SK-N-SH (cell line): ENCODE results near the gene PLCG2. TPM values are rescaled to one million over a fixed set of nuclear protein-coding genes. Genes with fewer than 3 reads are reported as not detected.

Source experiments
- CTCF ChIA-PET: fragments of 300-600, 350-600 bp; formaldehyde crosslinking; extraction: SDS; loops from one replicate; lab custom pipeline; 2021; lab: Yijun Ruan, JAX
- POLR2A ChIA-PET: fragments of 350-600 bp; sonication (Branson Sonifier 250); formaldehyde crosslinking; extraction: SDS; loops from one replicate; lab custom pipeline; 2020; ENCODE audit warnings: antibody characterized with exemption, inconsistent platforms; lab: Yijun Ruan, JAX
- DNase-seq: peaks from one replicate; pipeline ENCODE4 v3.0.0; 2012
- H2AFZ ChIP-seq: fragments of 200-600 bp; sonication (generic); 2 replicates; pipeline ENCODE4 v1.8.1; 2016; ENCODE audit warnings: antibody characterized with exemption, mild to moderate bottlenecking, low read depth
- H3F3A ChIP-seq: fragments of 200-600 bp; sonication (generic); replicated peaks from 2 replicates; pipeline ENCODE3; 2016; ENCODE audit warnings: antibody characterized with exemption, mild to moderate bottlenecking; ENCODE audit not compliant: insufficient read depth
- H3K27ac ChIP-seq, 2 experiments: fragments of 200-500 bp in 1 of 2; fragments of 200-600 bp in 1 of 2; sonication (Bioruptor generic) in 1 of 2; sonication (generic), shearing (Covaris generic) in 1 of 2; 2 replicates each; pipeline versions ENCODE4 v1.5.1 to v1.6.1; 2014 to 2016; ENCODE audit warnings: low read depth in 2 of 2, inconsistent platforms in 1 of 2, low read length in 1 of 2, mild to moderate bottlenecking in 1 of 2, mixed read lengths in 1 of 2
- H3K27me3 ChIP-seq: fragments of 200-600 bp; sonication (generic), shearing (Covaris generic); 2 replicates; pipeline ENCODE4 v1.6.1; 2016; ENCODE audit warnings: mixed run types; ENCODE audit not compliant: insufficient read depth
- H3K36me3 ChIP-seq, 2 experiments: fragments of 200-500 bp in 1 of 2; fragments of 200-600 bp in 1 of 2; sonication (Bioruptor generic) in 1 of 2; sonication (generic) in 1 of 2; replicated peaks in 1 of 2; 2 replicates each; pipeline versions ENCODE3 to v1.5.1; 2014 to 2016; ENCODE audit warnings: low read length in 1 of 2, mild to moderate bottlenecking in 1 of 2; ENCODE audit not compliant: insufficient read depth in 2 of 2, control insufficient read depth in 1 of 2
- H3K4me1 ChIP-seq, 2 experiments: fragments of 200-500 bp in 1 of 2; fragments of 200-600 bp in 1 of 2; sonication (Bioruptor generic) in 1 of 2; sonication (generic), shearing (Covaris generic) in 1 of 2; 2 replicates each; pipeline versions ENCODE4 v1.5.1 to v1.6.1; 2014 to 2016; ENCODE audit warnings: low read depth in 1 of 2, low read length in 1 of 2, mixed run types in 1 of 2; ENCODE audit not compliant: insufficient read depth in 2 of 2, control insufficient read depth in 1 of 2
- H3K4me2 ChIP-seq: fragments of 200-600 bp; sonication (generic), shearing (Covaris generic); 2 replicates; pipeline ENCODE4 v1.6.1; 2017; ENCODE audit warnings: mixed run types
- H3K4me3 ChIP-seq, 2 experiments: fragments of 200-500 bp in 1 of 2; fragments of 200-600 bp in 1 of 2; sonication (Bioruptor generic) in 1 of 2; sonication (generic), shearing (Covaris generic) in 1 of 2; 2 replicates each; pipeline versions ENCODE4 v1.5.1 to v1.8.1; 2014 to 2016; ENCODE audit warnings: low read depth in 2 of 2, inconsistent platforms in 1 of 2, low read length in 1 of 2, mild to moderate bottlenecking in 1 of 2, mixed read lengths in 1 of 2, moderate library complexity in 1 of 2
- H3K79me2 ChIP-seq: fragments of 200-600 bp; sonication (generic); 2 replicates; pipeline ENCODE4 v1.8.1; 2017; ENCODE audit warnings: mild to moderate bottlenecking; ENCODE audit not compliant: insufficient read depth
- H3K9ac ChIP-seq: fragments of 200-600 bp; sonication (generic); 2 replicates; pipeline ENCODE4 v1.6.1; 2017; ENCODE audit warnings: mixed run types
- H3K9me2 ChIP-seq: fragments of 200-600 bp; sonication (generic); 2 replicates; pipeline ENCODE4 v1.6.1; 2017; ENCODE audit warnings: mixed run types
- H3K9me3 ChIP-seq: fragments of 200-600 bp; sonication (generic); 2 replicates; pipeline ENCODE4 v1.6.1; 2017; ENCODE audit warnings: mixed run types, mild to moderate bottlenecking, moderate library complexity
- H4K20me1 ChIP-seq: fragments of 200-600 bp; sonication (generic); 2 replicates; pipeline ENCODE4 v1.6.1; 2017; ENCODE audit warnings: mild to moderate bottlenecking, mixed run types; ENCODE audit not compliant: insufficient read depth
- CHD2 ChIP-seq: fragments of 150-350 bp; IDR thresholded peaks from 2 replicates; pipeline ENCODE4 v1.6.1; 2018; ENCODE audit warnings: low read length; ENCODE audit not compliant: partially characterized antibody
- FOXJ3 ChIP-seq: sonication (generic); formaldehyde crosslinking; IDR thresholded peaks from 2 replicates; pipeline ENCODE4 v1.5.1; 2020; ENCODE audit warnings: mild to moderate bottlenecking, missing genetic modification reagents
- FOXM1 ChIP-seq: IDR thresholded peaks from 2 replicates; pipeline ENCODE4 v1.4.0; 2012; ENCODE audit warnings: low read depth, mild to moderate bottlenecking
- GABPA ChIP-seq: IDR thresholded peaks from 2 replicates; pipeline ENCODE4 v1.4.0; 2012; ENCODE audit warnings: low read depth, mild to moderate bottlenecking
- GATA2 ChIP-seq: sonication (generic); formaldehyde crosslinking; IDR thresholded peaks from 2 replicates; pipeline ENCODE4 v1.5.0; 2020; ENCODE audit warnings: mild to moderate bottlenecking, missing genetic modification reagents
- JUND ChIP-seq: IDR thresholded peaks from 2 replicates; pipeline ENCODE4 v1.4.0; 2012
- MXI1 ChIP-seq: IDR thresholded peaks from 2 replicates; pipeline ENCODE4 v1.6.1; 2012; ENCODE audit warnings: mild to moderate bottlenecking, low read depth, low read length, improper control_type of control experiment
- NFIC ChIP-seq: IDR thresholded peaks from 2 replicates; pipeline ENCODE4 v1.4.0; 2012; ENCODE audit warnings: borderline replicate concordance
- POLR2AphosphoS5 ChIP-seq: IDR thresholded peaks from 2 replicates; pipeline ENCODE4 v1.6.1; 2012; ENCODE audit warnings: low read depth, low read length
- RAD21 ChIP-seq: IDR thresholded peaks from 2 replicates; pipeline ENCODE4 v1.6.1; 2012; ENCODE audit warnings: mild to moderate bottlenecking, low read length
- RFX5 ChIP-seq: IDR thresholded peaks from 2 replicates; pipeline ENCODE4 v1.6.1; 2012; ENCODE audit warnings: mild to moderate bottlenecking, improper control_type of control experiment, low read length
- RXRA ChIP-seq: IDR thresholded peaks from 2 replicates; pipeline ENCODE4 v1.4.0; 2012; ENCODE audit warnings: low read depth, mild to moderate bottlenecking, borderline replicate concordance
- SMC3 ChIP-seq: IDR thresholded peaks from 2 replicates; pipeline ENCODE4 v1.6.1; 2012; ENCODE audit warnings: low read depth, low read length, improper control_type of control experiment
- YY1 ChIP-seq: IDR thresholded peaks from 2 replicates; pipeline ENCODE4 v1.4.0; 2012; ENCODE audit warnings: low read depth, mild to moderate bottlenecking
- WGBS: methylation state at CpG from one replicate; pipeline ENCODE4 v1.1.6; 2017; ENCODE audit warnings: low lambda C conversion rate; 5-methylcytosine and 5-hydroxymethylcytosine counted together
- polyA plus RNA-seq, 3 experiments: library from polyadenylated mRNA; depleted of rRNA; stranded (reverse); fragments of >200 nt; gene quantifications; 2 replicates each; pipeline ENCODE4 v1.2.3, GENCODE V29; 2012
- TF ChIP-seq, protein P1 (sequence below): IDR thresholded peaks from 2 replicates; pipeline ENCODE4; 2012
- TF ChIP-seq, protein P2 (sequence below): IDR thresholded peaks from 2 replicates; pipeline ENCODE4 v1.4.0; 2012; ENCODE audit warnings: low read depth, borderline replicate concordance
- TF ChIP-seq, protein P3 (sequence below): fragments of 150-350 bp; IDR thresholded peaks from 2 replicates; pipeline ENCODE4 v1.6.1; 2017; ENCODE audit warnings: antibody characterized with exemption, low read length, low read depth, borderline replicate concordance
- TF ChIP-seq, protein P4 (sequence below): fragments of 150-350 bp; IDR thresholded peaks from 2 replicates; pipeline ENCODE4 v1.6.1; 2016; ENCODE audit warnings: mild to moderate bottlenecking, low read depth, low read length
- TF ChIP-seq, protein P5 (sequence below): fragments of 200-600 bp; sonication (generic); IDR thresholded peaks from 2 replicates; pipeline ENCODE4 v1.6.1; 2017; ENCODE audit warnings: antibody characterized with exemption, mild to moderate bottlenecking, moderate library complexity

Gene PLCG2
- polyA plus RNA-seq, 1 of the 3 experiments (the other 2 are of a cell fraction): 0.23 TPM

DNA sequence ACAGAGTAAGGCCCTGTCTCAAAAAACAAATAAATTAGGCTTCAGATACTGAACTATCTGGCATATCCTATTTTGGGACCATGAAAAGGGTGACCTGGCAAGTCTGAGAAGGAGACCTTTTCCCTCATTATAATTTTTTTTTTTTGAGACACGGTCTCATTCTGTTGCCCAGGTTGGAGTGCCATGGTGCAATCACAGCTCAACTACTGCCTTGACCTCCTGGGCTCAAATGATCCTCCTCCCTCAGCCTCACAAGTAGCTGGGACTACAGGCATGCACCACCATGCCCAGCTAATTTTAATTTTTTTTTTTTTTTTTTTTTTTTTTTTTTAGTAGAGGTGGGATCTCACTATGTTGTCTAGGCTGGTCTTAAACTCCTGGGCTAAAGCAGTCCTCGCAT lies 37.3 kb downstream of the PLCG2 start:
- ChIA-PET CTCF (no interaction called here), POLR2A (no interaction called here)
- Histone ChIP-seq H3F3A (no peaks in the 10 kb centered on the region), H3K79me2 (no peaks in the 10 kb centered on the region), H3K27ac (no peak overlapping the region), H3K4me1 (no peaks in the 10 kb centered on the region), H3K27me3 (no peaks in the 10 kb centered on the region; the same call in 1 of the 2 replicates), H3K9me2 (no peaks in the 10 kb centered on the region), H3K4me3 (no peak overlapping the region), H3K9me3 (no peaks in the 10 kb centered on the region), H2AFZ (no peak overlapping the region), H4K20me1 (no peaks in the 10 kb centered on the region), H3K9ac (no peak overlapping the region), H3K36me3 (no peaks in the 10 kb centered on the region), H3K4me2 (no peak overlapping the region)
- 58% methylated on average over 2 of the region's 2 CpGs for WGBS
- TF ChIP-seq JUND (no peak), CHD2 (no peak), YY1 (no peak), GATA2 (CRISPR knock-in tag) (no peak), NFIC (no peak), GABPA (no peak), FOXJ3 (CRISPR knock-in tag) (no peak), FOXM1 (no peak), RXRA (no peak), RFX5 (no peak), MXI1 (no peak)
- TF ChIP-seq, protein P1, sequence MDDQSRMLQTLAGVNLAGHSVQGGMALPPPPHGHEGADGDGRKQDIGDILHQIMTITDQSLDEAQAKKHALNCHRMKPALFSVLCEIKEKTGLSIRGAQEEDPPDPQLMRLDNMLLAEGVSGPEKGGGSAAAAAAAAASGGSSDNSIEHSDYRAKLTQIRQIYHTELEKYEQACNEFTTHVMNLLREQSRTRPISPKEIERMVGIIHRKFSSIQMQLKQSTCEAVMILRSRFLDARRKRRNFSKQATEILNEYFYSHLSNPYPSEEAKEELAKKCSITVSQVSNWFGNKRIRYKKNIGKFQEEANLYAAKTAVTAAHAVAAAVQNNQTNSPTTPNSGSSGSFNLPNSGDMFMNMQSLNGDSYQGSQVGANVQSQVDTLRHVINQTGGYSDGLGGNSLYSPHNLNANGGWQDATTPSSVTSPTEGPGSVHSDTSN: no peak
- TF ChIP-seq, protein P2, sequence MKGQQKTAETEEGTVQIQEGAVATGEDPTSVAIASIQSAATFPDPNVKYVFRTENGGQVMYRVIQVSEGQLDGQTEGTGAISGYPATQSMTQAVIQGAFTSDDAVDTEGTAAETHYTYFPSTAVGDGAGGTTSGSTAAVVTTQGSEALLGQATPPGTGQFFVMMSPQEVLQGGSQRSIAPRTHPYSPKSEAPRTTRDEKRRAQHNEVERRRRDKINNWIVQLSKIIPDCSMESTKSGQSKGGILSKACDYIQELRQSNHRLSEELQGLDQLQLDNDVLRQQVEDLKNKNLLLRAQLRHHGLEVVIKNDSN: no peak
- DNase-seq: no peak

DNA sequence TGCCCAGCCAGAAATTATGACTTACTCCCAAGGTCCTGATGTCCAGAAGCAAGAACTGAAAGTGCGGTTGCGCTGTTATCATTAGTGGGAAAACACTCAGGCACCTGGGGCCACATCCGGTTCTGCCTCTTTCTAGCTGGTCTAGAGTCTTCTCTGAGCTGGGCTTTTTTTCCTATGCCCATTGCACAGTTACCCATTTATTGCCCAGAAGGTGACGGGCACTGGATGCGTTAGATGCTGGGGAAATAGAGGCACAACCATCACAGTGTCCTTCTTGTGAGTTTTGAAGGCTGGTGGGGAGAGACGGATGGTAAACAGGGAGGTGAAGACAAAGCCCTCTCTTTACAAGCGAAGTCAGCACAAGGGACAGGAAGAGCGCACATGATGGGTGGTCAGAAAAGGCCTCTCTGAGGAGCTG lies 37.7 kb downstream of the PLCG2 start:
- Histone ChIP-seq H3K79me2 (no peaks in the 10 kb centered on the region), H3K9me2 (no peaks in the 10 kb centered on the region), H3K27ac (no peak overlapping the region), H2AFZ (no peak overlapping the region), H3K9ac (no peak overlapping the region), H3F3A (no peaks in the 10 kb centered on the region), H3K4me1 (no peaks in the 10 kb centered on the region), H3K36me3 (no peaks in the 10 kb centered on the region), H4K20me1 (no peaks in the 10 kb centered on the region), H3K9me3 (no peaks in the 10 kb centered on the region), H3K4me2 (no peak overlapping the region), H3K4me3 (no peak overlapping the region), H3K27me3 (no peaks in the 10 kb centered on the region; the same call in 1 of the 2 replicates)
- no peak for TF ChIP-seq POLR2AphosphoS5
- TF ChIP-seq, protein P3, sequence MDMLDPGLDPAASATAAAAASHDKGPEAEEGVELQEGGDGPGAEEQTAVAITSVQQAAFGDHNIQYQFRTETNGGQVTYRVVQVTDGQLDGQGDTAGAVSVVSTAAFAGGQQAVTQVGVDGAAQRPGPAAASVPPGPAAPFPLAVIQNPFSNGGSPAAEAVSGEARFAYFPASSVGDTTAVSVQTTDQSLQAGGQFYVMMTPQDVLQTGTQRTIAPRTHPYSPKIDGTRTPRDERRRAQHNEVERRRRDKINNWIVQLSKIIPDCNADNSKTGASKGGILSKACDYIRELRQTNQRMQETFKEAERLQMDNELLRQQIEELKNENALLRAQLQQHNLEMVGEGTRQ: no peak
- no peak for TF ChIP-seq MXI1
- no peak for TF ChIP-seq SMC3
- TF ChIP-seq, protein P2: no peak
- TF ChIP-seq YY1: no peak
- TF ChIP-seq GABPA: no peak
- TF ChIP-seq RAD21: no peak
- TF ChIP-seq NFIC: no peak
- TF ChIP-seq, protein P4, sequence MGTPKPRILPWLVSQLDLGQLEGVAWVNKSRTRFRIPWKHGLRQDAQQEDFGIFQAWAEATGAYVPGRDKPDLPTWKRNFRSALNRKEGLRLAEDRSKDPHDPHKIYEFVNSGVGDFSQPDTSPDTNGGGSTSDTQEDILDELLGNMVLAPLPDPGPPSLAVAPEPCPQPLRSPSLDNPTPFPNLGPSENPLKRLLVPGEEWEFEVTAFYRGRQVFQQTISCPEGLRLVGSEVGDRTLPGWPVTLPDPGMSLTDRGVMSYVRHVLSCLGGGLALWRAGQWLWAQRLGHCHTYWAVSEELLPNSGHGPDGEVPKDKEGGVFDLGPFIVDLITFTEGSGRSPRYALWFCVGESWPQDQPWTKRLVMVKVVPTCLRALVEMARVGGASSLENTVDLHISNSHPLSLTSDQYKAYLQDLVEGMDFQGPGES: no peak
- TF ChIP-seq, protein P5, sequence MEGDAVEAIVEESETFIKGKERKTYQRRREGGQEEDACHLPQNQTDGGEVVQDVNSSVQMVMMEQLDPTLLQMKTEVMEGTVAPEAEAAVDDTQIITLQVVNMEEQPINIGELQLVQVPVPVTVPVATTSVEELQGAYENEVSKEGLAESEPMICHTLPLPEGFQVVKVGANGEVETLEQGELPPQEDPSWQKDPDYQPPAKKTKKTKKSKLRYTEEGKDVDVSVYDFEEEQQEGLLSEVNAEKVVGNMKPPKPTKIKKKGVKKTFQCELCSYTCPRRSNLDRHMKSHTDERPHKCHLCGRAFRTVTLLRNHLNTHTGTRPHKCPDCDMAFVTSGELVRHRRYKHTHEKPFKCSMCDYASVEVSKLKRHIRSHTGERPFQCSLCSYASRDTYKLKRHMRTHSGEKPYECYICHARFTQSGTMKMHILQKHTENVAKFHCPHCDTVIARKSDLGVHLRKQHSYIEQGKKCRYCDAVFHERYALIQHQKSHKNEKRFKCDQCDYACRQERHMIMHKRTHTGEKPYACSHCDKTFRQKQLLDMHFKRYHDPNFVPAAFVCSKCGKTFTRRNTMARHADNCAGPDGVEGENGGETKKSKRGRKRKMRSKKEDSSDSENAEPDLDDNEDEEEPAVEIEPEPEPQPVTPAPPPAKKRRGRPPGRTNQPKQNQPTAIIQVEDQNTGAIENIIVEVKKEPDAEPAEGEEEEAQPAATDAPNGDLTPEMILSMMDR: no peak
- TF ChIP-seq RXRA: no peak
- ChIA-PET POLR2A (no interaction called here), CTCF (no interaction called here)
- 69% methylated on average over 8 of the region's 8 CpGs for WGBS
- no peak for DNase-seq
